DOHH2 (cell line): ENCODE measurements around the gene GPX1.

Experiments used
- EZH2phosphoT487 ChIP-seq: fragments of 200-600 bp; sonication (generic); IDR thresholded peaks from 2 replicates; pipeline ENCODE4 v1.6.1; 2017; ENCODE audit warnings: borderline replicate concordance, mild to moderate bottlenecking, antibody characterized with exemption, low read length, moderate library complexity, mixed read lengths
- TF ChIP-seq, protein P1 (sequence below): fragments of 200-600 bp; sonication (generic); IDR thresholded peaks from one replicate; pipeline ENCODE4 v1.5.1; 2014; ENCODE audit warnings: antibody characterized with exemption, mild to moderate bottlenecking, low read depth, low read length; ENCODE audit not compliant: poor library complexity, severe bottlenecking

DNA sequence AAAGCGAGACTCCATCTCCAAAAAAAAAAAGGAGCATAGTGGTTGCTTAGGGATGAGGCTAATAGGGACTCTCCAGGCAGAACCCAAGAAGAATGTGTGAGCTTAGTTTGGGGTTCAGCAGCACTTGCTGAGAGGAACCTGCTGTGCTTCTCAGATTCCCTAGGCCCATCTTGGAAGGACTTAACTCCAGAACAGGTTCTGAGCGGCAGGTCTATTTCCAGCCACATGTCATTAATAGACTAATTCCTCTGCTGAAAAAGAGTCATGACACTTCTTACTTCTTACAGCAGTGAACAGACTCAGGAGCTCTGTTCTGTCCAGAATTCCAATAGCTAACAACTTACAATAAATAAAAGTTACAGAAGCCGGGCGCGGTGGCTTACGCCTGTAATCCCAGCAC is 31.1 kb upstream of the GPX1 start:
- TF ChIP-seq, protein P1, sequence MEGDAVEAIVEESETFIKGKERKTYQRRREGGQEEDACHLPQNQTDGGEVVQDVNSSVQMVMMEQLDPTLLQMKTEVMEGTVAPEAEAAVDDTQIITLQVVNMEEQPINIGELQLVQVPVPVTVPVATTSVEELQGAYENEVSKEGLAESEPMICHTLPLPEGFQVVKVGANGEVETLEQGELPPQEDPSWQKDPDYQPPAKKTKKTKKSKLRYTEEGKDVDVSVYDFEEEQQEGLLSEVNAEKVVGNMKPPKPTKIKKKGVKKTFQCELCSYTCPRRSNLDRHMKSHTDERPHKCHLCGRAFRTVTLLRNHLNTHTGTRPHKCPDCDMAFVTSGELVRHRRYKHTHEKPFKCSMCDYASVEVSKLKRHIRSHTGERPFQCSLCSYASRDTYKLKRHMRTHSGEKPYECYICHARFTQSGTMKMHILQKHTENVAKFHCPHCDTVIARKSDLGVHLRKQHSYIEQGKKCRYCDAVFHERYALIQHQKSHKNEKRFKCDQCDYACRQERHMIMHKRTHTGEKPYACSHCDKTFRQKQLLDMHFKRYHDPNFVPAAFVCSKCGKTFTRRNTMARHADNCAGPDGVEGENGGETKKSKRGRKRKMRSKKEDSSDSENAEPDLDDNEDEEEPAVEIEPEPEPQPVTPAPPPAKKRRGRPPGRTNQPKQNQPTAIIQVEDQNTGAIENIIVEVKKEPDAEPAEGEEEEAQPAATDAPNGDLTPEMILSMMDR: no peak
- no peak for TF ChIP-seq EZH2phosphoT487
